ENCODE data around the gene HEATR1. TPM values are rescaled to one million over a fixed set of nuclear protein-coding genes. Genes with fewer than 3 reads are reported as not detected.

HEATR1 gene
- total RNA-seq, 4 donors from 2014 or later = 11.5 to 58.8 (median 27.1) TPM

DNA sequence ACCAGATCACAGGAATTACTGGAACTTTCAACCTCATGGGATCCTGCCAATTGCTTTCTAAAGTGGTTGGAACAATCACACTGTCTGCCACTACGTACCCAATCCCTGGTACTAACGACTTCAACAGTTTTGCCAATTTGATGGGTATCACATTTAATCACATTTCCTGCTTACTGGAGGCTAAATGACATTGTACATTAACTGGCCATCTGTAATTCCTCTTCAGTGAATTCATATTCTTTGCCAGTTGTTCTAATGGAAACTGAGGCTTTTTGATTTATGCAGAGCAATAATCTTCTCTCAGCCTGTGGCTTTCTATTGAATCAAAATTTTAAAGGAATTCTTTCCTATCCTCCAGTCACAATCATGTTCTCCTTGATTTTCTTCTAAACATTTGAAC is 42.3 kb downstream of the HEATR1 start:
- H3K4me1 ChIP-seq = no peaks in the 10 kb centered on the region
- TF ChIP-seq POLR2A (IDR thresholded peaks at IDR 0.05) = no peak
- TF ChIP-seq, protein P1, sequence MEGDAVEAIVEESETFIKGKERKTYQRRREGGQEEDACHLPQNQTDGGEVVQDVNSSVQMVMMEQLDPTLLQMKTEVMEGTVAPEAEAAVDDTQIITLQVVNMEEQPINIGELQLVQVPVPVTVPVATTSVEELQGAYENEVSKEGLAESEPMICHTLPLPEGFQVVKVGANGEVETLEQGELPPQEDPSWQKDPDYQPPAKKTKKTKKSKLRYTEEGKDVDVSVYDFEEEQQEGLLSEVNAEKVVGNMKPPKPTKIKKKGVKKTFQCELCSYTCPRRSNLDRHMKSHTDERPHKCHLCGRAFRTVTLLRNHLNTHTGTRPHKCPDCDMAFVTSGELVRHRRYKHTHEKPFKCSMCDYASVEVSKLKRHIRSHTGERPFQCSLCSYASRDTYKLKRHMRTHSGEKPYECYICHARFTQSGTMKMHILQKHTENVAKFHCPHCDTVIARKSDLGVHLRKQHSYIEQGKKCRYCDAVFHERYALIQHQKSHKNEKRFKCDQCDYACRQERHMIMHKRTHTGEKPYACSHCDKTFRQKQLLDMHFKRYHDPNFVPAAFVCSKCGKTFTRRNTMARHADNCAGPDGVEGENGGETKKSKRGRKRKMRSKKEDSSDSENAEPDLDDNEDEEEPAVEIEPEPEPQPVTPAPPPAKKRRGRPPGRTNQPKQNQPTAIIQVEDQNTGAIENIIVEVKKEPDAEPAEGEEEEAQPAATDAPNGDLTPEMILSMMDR (IDR thresholded peaks at IDR 0.05) = no peak
- H3K27me3 ChIP-seq = no peaks in the 10 kb centered on the region
- no peak for DNase-seq
- H3K4me3 ChIP-seq = no peak overlapping the region
- intact Hi-C loops (cut with DNase I; ENCODE audit: low total_unique reads) = no loop called here
- H3K36me3 ChIP-seq = no peaks in the 10 kb centered on the region
- H3K9me3 ChIP-seq = no peaks in the 10 kb centered on the region
- no peak overlapping the region for H3K27ac ChIP-seq

DNA sequence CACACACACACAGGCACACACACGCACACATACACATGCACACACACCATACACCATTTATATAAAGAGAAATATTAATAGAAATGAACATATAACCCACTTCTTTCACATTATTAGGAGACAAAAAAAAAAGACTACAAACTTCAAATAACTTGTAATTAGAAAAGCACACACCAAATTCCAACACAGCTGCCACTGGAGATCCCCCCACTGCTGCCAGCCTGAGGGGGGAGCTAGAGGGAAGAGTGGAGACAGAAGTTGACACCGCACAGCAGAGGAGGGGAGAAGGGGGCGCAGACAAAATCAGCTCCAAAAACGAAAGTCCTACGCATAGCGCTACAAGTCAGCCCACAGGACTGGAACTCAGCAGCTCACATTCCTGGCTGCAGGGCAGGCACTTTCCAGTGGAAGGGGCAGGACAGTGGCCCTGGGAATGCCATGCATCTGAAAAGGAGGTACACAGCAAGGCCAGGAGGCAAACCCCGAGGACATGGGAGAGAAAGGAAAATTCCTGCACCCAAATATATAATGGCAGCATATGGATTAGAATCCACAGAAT is 44.0 kb downstream of the HEATR1 start:
- Histone ChIP-seq H3K9me3 (no peaks in the 10 kb centered on the region), H3K36me3 (no peaks in the 10 kb centered on the region), H3K4me1 (no peaks in the 10 kb centered on the region), H3K27ac (no peak overlapping the region), H3K4me3 (no peak overlapping the region), H3K27me3 (no peaks in the 10 kb centered on the region)
- TF ChIP-seq, protein P1 (IDR thresholded peaks at IDR 0.05) = no peak
- TF ChIP-seq POLR2A (IDR thresholded peaks at IDR 0.05) = no peak
- intact Hi-C loops (cut with DNase I; ENCODE audit: low total_unique reads) = no loop called here
- DNase-seq = no peak

DNA sequence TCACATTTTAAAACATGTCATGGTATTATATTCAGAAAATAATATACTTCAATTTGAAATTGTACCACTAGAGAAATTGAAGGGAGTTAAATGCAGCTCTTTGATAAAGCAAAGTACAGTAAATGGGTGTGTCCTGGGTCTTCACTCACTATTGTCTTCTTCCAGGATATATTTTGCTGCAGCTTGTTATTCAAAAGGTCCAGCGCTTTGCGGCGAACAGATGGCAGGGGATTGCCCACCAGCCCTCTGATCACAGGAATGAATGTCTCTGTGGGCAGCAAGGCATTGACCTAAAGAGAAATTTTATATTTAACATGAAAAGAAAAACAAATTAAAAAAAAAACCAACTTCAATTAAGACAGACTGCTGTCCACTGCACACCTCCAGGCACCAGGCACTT is 45.5 kb downstream of the HEATR1 start:
- Histone ChIP-seq H3K4me3 (no peak overlapping the region), H3K36me3 (no peaks in the 10 kb centered on the region), H3K4me1 (no peaks in the 10 kb centered on the region), H3K27ac (no peak overlapping the region), H3K27me3 (no peaks in the 10 kb centered on the region), H3K9me3 (no peaks in the 10 kb centered on the region)
- TF ChIP-seq POLR2A (IDR thresholded peaks at IDR 0.05) = no peak
- TF ChIP-seq, protein P1 (IDR thresholded peaks at IDR 0.05) = no peak
- DNase-seq = no peak
- intact Hi-C loops (cut with DNase I; ENCODE audit: low total_unique reads) = no loop called here

DNA sequence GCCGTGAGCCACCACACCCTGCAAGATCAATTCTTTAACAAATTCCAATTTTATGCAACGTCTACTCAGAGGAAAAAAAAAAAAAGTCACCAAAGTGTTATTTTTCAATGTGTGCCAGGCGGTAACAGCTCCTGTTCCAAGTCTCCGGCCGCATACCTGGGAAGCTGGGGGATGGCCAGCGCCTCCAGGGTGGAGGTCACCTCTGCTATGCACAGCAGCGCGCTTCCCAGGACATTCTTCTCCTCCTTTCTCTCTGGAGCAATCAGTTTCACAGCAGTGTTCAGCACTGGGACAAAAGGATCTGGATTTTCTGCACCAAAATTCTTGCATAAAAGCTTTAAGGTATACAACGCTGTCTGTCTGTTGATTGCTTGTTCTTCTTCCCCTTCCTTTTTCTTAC is 46.2 kb downstream of the HEATR1 start:
- DNase-seq = no peak

DNA sequence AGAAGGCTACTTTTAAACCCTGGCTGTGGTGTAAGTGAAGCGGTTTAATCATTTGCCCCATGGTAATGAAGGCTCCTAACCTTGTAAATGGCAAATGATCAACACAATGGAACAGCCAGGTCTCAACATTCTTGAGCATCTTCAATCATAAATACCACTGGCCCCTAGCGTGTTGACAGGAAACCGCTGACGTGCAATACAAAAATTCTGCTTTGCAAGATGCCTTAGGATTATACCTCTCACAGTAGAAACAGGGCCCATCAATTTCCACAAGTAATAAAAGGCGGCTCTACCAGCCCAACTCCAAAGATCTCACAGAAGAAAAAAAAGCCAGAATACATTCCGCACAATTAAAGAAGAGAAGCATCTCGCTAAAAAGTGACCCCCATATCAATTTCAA is 47.7 kb downstream of the HEATR1 start:
- TF ChIP-seq POLR2A (IDR thresholded peaks at IDR 0.05) = no peak
- TF ChIP-seq, protein P1 (IDR thresholded peaks at IDR 0.05) = no peak
- no peak overlapping the region for H3K4me3 ChIP-seq
- H3K4me1 ChIP-seq = no peaks in the 10 kb centered on the region
- intact Hi-C loops (cut with DNase I; ENCODE audit: low total_unique reads) = no loop called here
- H3K27me3 ChIP-seq = no peaks in the 10 kb centered on the region
- DNase-seq = no peak
- H3K9me3 ChIP-seq = no peaks in the 10 kb centered on the region
- no peaks in the 10 kb centered on the region for H3K36me3 ChIP-seq
- no peak overlapping the region for H3K27ac ChIP-seq

More for the DNA sequence above, 46.2 kb downstream of the HEATR1 start:
- H3K27ac ChIP-seq = no peak overlapping the region
- H3K36me3 ChIP-seq = no peaks in the 10 kb centered on the region
- no peaks in the 10 kb centered on the region for H3K27me3 ChIP-seq
- no peaks in the 10 kb centered on the region for H3K4me1 ChIP-seq
- intact Hi-C loops (cut with DNase I; ENCODE audit: low total_unique reads) = no loop called here
- H3K9me3 ChIP-seq = no peaks in the 10 kb centered on the region
- no peak overlapping the region for H3K4me3 ChIP-seq
- TF ChIP-seq, protein P1 (IDR thresholded peaks at IDR 0.05) = no peak
- no peak for TF ChIP-seq POLR2A (IDR thresholded peaks at IDR 0.05)

Measured in uterus (tissue), 4 donors.